K562 (cell line): ENCODE measurements around the gene TMCC2. TPM values are rescaled to one million over a fixed set of nuclear protein-coding genes. Genes with fewer than 3 reads are reported as not detected.
A peak's percentile ranks its signal among the peaks of the same experiment; 100 is the strongest.

ENCODE experiments used
- C11orf30 ChIP-seq: fragments of 450-650 bp; IDR thresholded peaks from 2 replicates; pipeline ENCODE4 v1.6.1; 2016; ENCODE audit warnings: low read depth, mild to moderate bottlenecking
- DEAF1 ChIP-seq: fragments of 450-650 bp; formaldehyde crosslinking; IDR thresholded peaks from 2 replicates; pipeline ENCODE4 v1.4.0; 2020; ENCODE audit warnings: mild to moderate bottlenecking, moderate library complexity
- NFIC ChIP-seq: fragments of 450-650 bp; IDR thresholded peaks from 2 replicates; pipeline ENCODE4 v1.6.1; 2017; ENCODE audit warnings: mild to moderate bottlenecking, inconsistent platforms
- PRMT5 ChIP-seq: sonication (generic); formaldehyde crosslinking; IDR thresholded peaks from 2 replicates; pipeline ENCODE4 v1.5.0; 2020; ENCODE audit warnings: missing genetic modification reagents
- RBBP5 ChIP-seq: fragments of 200-600 bp; sonication (generic); IDR thresholded peaks from 2 replicates; pipeline ENCODE4 v1.6.1; 2012; ENCODE audit warnings: borderline replicate concordance, mild to moderate bottlenecking, low read length, control low read depth, inconsistent platforms; ENCODE audit not compliant: insufficient read depth, poor library complexity, severe bottlenecking
- RFX5 ChIP-seq: IDR thresholded peaks from 2 replicates; pipeline ENCODE4 v1.6.1; 2011; ENCODE audit warnings: low read depth, mild to moderate bottlenecking, improper control_type of control experiment, low read length
- SRSF1 ChIP-seq: fragments of 200-400 bp; formaldehyde crosslinking; IDR thresholded peaks from 2 replicates; pipeline ENCODE4 v1.6.1; 2017; ENCODE audit warnings: mild to moderate bottlenecking, low read depth, low read length, moderate library complexity
- TAF15 ChIP-seq: fragments of 200-400 bp; formaldehyde crosslinking; IDR thresholded peaks from 2 replicates; pipeline ENCODE4 v1.6.1; 2017; ENCODE audit warnings: mild to moderate bottlenecking, low read depth, low read length, moderate library complexity
- TEAD1 ChIP-seq, 2 experiments: fragments of 450-650 bp in 1 of 2; sonication (generic) in 1 of 2; formaldehyde crosslinking; IDR thresholded peaks; 2 replicates each; pipeline versions ENCODE4 v1.4.0 to v1.8.0; 2020 to 2022; ENCODE audit warnings: mild to moderate bottlenecking in 2 of 2, missing genetic modification reagents in 1 of 2
- ZBED1 ChIP-seq: IDR thresholded peaks from 2 replicates; pipeline ENCODE4 v1.6.1; 2014
- ZFP30 ChIP-seq: fragments of 250-450 bp; sonication (Bioruptor Pico); IDR thresholded peaks from 2 replicates; pipeline ENCODE4 v1.8.0; 2022; ENCODE audit warnings: moderate library complexity, mild to moderate bottlenecking, inconsistent platforms, borderline replicate concordance
- ZNF23 ChIP-seq: fragments of 250-450 bp; sonication (Bioruptor Pico); IDR thresholded peaks from 2 replicates; pipeline ENCODE4 v1.4.0; 2020; ENCODE audit warnings: mild to moderate bottlenecking
- ZNF316 ChIP-seq: fragments of 450-650 bp; IDR thresholded peaks from 2 replicates; pipeline ENCODE4 v1.6.1; 2016
- ZNF407 ChIP-seq: fragments of 450-650 bp; IDR thresholded peaks from 2 replicates; pipeline ENCODE4 v1.6.1; 2016; ENCODE audit warnings: low read depth
- ZNF507 ChIP-seq: conservative IDR thresholded peaks from 2 replicates; pipeline ENCODE4 v1.6.1; 2017; ENCODE audit warnings: missing genetic modification characterization, missing compliant biosample characterization
- ZNF589 ChIP-seq: fragments of 200-800 bp; sonication (Bioruptor generic); IDR thresholded peaks from 2 replicates; pipeline ENCODE4 v1.6.1; 2016; ENCODE audit warnings: low read depth, missing genetic modification characterization, missing compliant biosample characterization
- polyA plus RNA-seq, 8 experiments: library from polyadenylated mRNA; depleted of rRNA in 4 of 8; stranded (reverse) in 5 of 8; unstranded in 3 of 8; fragments of >200 nt; fragmentation: Nextera tagmentation in 2 of 8; fragmentation: Illumina TruSeq in 1 of 8; extraction: Ambion mirVana in 2 of 8; extraction: Trizol in 1 of 8; gene quantifications; 2 replicates each; pipeline versions ENCODE4 v1.2.1 to v1.2.3, GENCODE V29; 2011 to 2014; ENCODE audit warnings: inconsistent platforms in 1 of 8, missing spikeins in 1 of 8
- total RNA-seq, 7 experiments: library from RNA; depleted of rRNA in 6 of 7; stranded (reverse); fragments of >200 nt in 6 of 7; fragmentation: Illumina TruSeq in 2 of 7; extraction: Trizol in 2 of 7; gene quantifications; 2 replicates each; pipeline versions ENCODE4 v1.2.1 to v1.2.3, GENCODE V29; 2011 to 2021; ENCODE audit warnings: low replicate concordance in 1 of 7
- TF ChIP-seq, protein P1 (sequence below): fragments of 450-650 bp; IDR thresholded peaks from 2 replicates; pipeline ENCODE4 v1.6.1; 2018; ENCODE audit not compliant: partially characterized antibody

Gene TMCC2
- total and polyA plus RNA-seq, 9 of the 15 experiments (the other 6 are each of a cell fraction or from before 2014, with no cell fraction given): 0.06 to 1.8 (median 0.98) TPM

- TF ChIP-seq, protein P1, sequence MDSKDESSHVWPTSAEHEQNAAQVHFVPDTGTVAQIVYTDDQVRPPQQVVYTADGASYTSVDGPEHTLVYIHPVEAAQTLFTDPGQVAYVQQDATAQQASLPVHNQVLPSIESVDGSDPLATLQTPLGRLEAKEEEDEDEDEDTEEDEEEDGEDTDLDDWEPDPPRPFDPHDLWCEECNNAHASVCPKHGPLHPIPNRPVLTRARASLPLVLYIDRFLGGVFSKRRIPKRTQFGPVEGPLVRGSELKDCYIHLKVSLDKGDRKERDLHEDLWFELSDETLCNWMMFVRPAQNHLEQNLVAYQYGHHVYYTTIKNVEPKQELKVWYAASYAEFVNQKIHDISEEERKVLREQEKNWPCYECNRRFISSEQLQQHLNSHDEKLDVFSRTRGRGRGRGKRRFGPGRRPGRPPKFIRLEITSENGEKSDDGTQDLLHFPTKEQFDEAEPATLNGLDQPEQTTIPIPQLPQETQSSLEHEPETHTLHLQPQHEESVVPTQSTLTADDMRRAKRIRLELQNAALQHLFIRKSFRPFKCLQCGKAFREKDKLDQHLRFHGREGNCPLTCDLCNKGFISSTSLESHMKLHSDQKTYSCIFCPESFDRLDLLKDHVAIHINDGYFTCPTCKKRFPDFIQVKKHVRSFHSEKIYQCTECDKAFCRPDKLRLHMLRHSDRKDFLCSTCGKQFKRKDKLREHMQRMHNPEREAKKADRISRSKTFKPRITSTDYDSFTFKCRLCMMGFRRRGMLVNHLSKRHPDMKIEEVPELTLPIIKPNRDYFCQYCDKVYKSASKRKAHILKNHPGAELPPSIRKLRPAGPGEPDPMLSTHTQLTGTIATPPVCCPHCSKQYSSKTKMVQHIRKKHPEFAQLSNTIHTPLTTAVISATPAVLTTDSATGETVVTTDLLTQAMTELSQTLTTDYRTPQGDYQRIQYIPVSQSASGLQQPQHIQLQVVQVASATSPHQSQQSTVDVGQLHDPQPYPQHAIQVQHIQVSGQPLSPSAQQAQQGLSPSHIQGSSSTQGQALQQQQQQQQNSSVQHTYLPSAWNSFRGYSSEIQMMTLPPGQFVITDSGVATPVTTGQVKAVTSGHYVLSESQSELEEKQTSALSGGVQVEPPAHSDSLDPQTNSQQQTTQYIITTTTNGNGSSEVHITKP: peak; percentile 37
- no peak for TF ChIP-seq ZNF23 (CRISPR knock-in tag)
- TF ChIP-seq ZNF589 (CRISPR knock-in tag): no peak
- TF ChIP-seq ZNF507 (tag): no peak
- TF ChIP-seq ZNF407: no peak
- TF ChIP-seq ZBED1: no peak
- TF ChIP-seq SRSF1: no peak
- no peak for TF ChIP-seq ZNF316
- TF ChIP-seq NFIC: no peak
- no peak for TF ChIP-seq TEAD1 (CRISPR knock-in tag; IDR thresholded peaks at IDR 0.05)
- TF ChIP-seq RBBP5: peak; percentile 53
- no peak for TF ChIP-seq ZFP30 (CRISPR knock-in tag)
- TF ChIP-seq PRMT5 (CRISPR knock-in tag): no peak
- TF ChIP-seq RFX5: no peak
- no peak for TF ChIP-seq TAF15
- TF ChIP-seq C11orf30: no peak
- no peak for TF ChIP-seq DEAF1 (CRISPR knock-in tag)
Observed at GRCh38 chr1:205228093-205228521, 361 bp downstream of the TMCC2 start (continued).
